GM23248 (cell line): ENCODE measurements around the gene CYP27C1.

Source experiments
- EZH2 ChIP-seq: fragments of 200-600 bp; sonication (generic); IDR thresholded peaks from 2 replicates; pipeline ENCODE4 v1.6.1; 2018; ENCODE audit warnings: antibody characterized with exemption, mild to moderate bottlenecking; ENCODE audit not compliant: insufficient read depth, poor library complexity, severe bottlenecking
- EZH2phosphoT487 ChIP-seq: fragments of 200-600 bp; sonication (generic); IDR thresholded peaks from 2 replicates; pipeline ENCODE4 v1.6.1; 2018; ENCODE audit warnings: antibody characterized with exemption, moderate library complexity, mild to moderate bottlenecking, low read depth; ENCODE audit not compliant: insufficient read depth

DNA sequence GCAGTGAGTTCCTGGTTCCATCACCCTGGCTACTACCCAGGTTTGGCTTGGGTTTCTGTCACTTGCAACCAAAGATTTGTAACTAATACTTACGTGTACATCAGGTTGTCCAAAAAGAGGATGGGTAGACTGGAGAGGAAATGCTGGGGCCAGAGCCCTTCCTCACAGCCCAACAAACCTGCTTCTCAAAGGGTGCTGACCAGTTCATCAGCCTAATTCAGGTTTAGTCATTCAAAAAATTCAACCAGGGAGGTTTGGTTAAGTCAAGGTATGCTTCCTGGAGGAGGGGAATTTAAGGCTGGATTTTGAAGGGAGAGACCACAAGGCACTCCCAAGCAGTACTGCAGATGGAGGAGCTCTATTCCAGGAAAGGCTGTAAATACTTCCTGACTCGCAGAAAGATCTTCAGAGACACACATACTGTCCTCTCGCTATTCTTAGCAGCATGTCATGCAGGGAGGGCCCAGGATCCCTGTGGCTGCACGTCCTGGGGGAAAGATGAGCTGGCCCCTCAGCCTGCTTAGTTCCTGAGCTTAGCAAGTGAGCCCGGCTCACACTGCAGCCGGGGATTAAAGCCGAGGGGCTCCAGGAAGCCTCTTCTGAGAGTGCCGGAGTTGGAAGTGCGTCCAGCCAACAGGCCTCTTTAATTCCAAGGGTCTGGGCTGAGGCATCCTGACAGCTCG, 73.1 kb downstream of the CYP27C1 start:
- TF ChIP-seq EZH2 (no peak), EZH2phosphoT487 (no peak)
